Keratinocyte (primary cell): ENCODE measurements around the gene LEUTX. TPM values are rescaled to one million over a fixed set of nuclear protein-coding genes. Genes with fewer than 3 reads are reported as not detected.

Experiments
- DNase-seq: peaks from one replicate; pipeline ENCODE4 v3.0.0-alpha.2; 2011; ENCODE audit warnings: low read depth, missing footprints, low spot score
- FAIRE-seq: peaks from 2 replicates; lab custom pipeline; 2011; peaks lifted over from hg19 to GRCh38; lab: Jason Lieb, UNC
- H2AFZ ChIP-seq: 2 replicates; pipeline ENCODE4 v1.6.0; 2012; ENCODE audit warnings: low read length, control low read depth, inconsistent platforms; ENCODE audit not compliant: control insufficient read depth
- H3K27ac ChIP-seq: 2 replicates; pipeline ENCODE4 v1.5.1; 2011; ENCODE audit warnings: low read length; ENCODE audit not compliant: control insufficient read depth, insufficient read depth
- H3K27me3 ChIP-seq: 3 replicates; pipeline ENCODE4 v1.6.0; 2011; ENCODE audit warnings: low read length; ENCODE audit not compliant: control insufficient read depth, insufficient read depth; ENCODE audit errors: extremely low read depth
- H3K36me3 ChIP-seq, 2 experiments: 2 replicates in 1 of 2; 3 replicates in 1 of 2; pipeline ENCODE4 v1.5.1; 2011; ENCODE audit warnings: low read length in 2 of 2, mild to moderate bottlenecking in 1 of 2; ENCODE audit not compliant: control insufficient read depth in 2 of 2, insufficient read depth in 2 of 2; ENCODE audit errors: extremely low read depth in 1 of 2
- H3K4me1 ChIP-seq: 3 replicates; pipeline ENCODE4 v1.5.1; 2011; ENCODE audit warnings: low read length; ENCODE audit not compliant: control insufficient read depth, insufficient read depth; ENCODE audit errors: extremely low read depth
- H3K4me2 ChIP-seq: 3 replicates; pipeline ENCODE4 v1.6.0; 2011; ENCODE audit warnings: low read depth, low read length; ENCODE audit not compliant: control insufficient read depth, insufficient read depth; ENCODE audit errors: extremely low read depth
- H3K4me3 ChIP-seq, 3 experiments: fragments of 200-600 bp in 1 of 3; sonication (generic) in 1 of 3; 2 replicates in 2 of 3; 3 replicates in 1 of 3; pipeline ENCODE4 v1.5.1; 2011 to 2016; ENCODE audit warnings: low read length in 3 of 3, mild to moderate bottlenecking in 3 of 3, control low read depth in 2 of 3, inconsistent platforms in 1 of 3, low read depth in 1 of 3, mixed read lengths in 1 of 3, mixed run types in 1 of 3, moderate library complexity in 1 of 3; ENCODE audit not compliant: control insufficient read depth in 2 of 3, insufficient read depth in 2 of 3; ENCODE audit errors: extremely low read depth in 1 of 3
- H3K79me2 ChIP-seq: 2 replicates; pipeline ENCODE4 v1.6.0; 2012; ENCODE audit warnings: low read length; ENCODE audit not compliant: control insufficient read depth, insufficient read depth
- H3K9ac ChIP-seq: 3 replicates; pipeline ENCODE4 v1.6.0; 2011; ENCODE audit warnings: low read length; ENCODE audit not compliant: control insufficient read depth, insufficient read depth; ENCODE audit errors: extremely low read depth
- H3K9me1 ChIP-seq: 3 replicates; pipeline ENCODE4 v1.6.0; 2011; ENCODE audit warnings: low read length; ENCODE audit not compliant: control insufficient read depth, insufficient read depth; ENCODE audit errors: extremely low read depth
- H3K9me3 ChIP-seq: 2 replicates; pipeline ENCODE4 v1.5.1; 2012; ENCODE audit warnings: low read depth, low read length; ENCODE audit not compliant: control insufficient read depth
- H4K20me1 ChIP-seq: 3 replicates; pipeline ENCODE4 v1.6.0; 2011; ENCODE audit warnings: low read length; ENCODE audit not compliant: control insufficient read depth, insufficient read depth; ENCODE audit errors: extremely low read depth
- CTCF ChIP-seq, 3 experiments: IDR thresholded peaks in 1 of 3; conservative IDR thresholded peaks in 1 of 3; optimal IDR thresholded peaks in 1 of 3; 2 replicates in 2 of 3; 3 replicates in 1 of 3; pipeline versions ENCODE3 to v1.5.1; 2011; ENCODE audit warnings: low read length in 3 of 3, mild to moderate bottlenecking in 3 of 3, moderate library complexity in 2 of 3, control low read depth in 1 of 3, inconsistent platforms in 1 of 3; ENCODE audit not compliant: insufficient read depth in 2 of 3; ENCODE audit errors: extremely low read depth in 1 of 3
- EZH2 ChIP-seq: IDR thresholded peaks from one replicate; pipeline ENCODE4 v1.6.1; 2012; ENCODE audit warnings: inconsistent platforms, mild to moderate bottlenecking, low read length, moderate library complexity
- dilution Hi-C: fragments of 300-500 bp; cut with MboI; formaldehyde crosslinking; loops from one replicate; pipeline ENCODE4 v1.7.0; 2020; ENCODE audit warnings: low sequenced_read_pairs; ENCODE audit not compliant: extremely low pct_ligation_motif_present
- polyA plus RNA-seq, 5 experiments: library from polyadenylated mRNA; depleted of rRNA in 3 of 5; stranded (reverse) in 3 of 5; stranded (forward) in 1 of 5; unstranded in 1 of 5; fragments of >200 nt; gene quantifications; 1 replicate in 1 of 5; 2 replicates in 3 of 5; 3 replicates in 1 of 5; pipeline versions ENCODE4 v1.2.1 to v1.2.3, GENCODE V29; 2011 to 2012; ENCODE audit warnings: missing spikeins in 2 of 5, low read depth in 1 of 5, low replicate concordance in 1 of 5

The LEUTX gene
- polyA plus RNA-seq, 1 donor (not counting 4 experiments of a cell fraction or from before 2014, with no cell fraction given): not detected

DNA sequence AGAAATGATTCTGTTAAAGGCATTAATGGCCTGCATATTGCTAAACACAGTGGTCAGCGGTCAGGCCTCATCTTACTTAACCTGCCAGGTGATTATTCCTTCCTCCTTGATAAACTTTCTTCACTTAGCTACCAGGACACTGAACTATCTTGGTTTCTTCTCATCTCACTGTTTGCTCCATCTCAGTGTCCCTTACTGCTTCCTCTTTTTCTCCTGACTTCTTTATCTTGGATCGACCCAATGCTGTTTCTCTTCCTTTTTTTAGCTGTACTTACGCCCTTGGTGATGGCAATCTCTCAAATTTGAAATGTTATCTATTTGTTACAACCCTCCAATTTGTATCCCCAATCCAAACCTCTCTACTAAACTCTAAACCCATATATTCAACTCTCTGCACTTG is 33.0 kb upstream of the LEUTX start:
- Histone ChIP-seq H2AFZ (no peak overlapping the region), H3K79me2 (no peaks in the 10 kb centered on the region), H4K20me1 (no peaks in the 10 kb centered on the region), H3K9ac (no peak overlapping the region), H3K36me3 (no peaks in the 10 kb centered on the region), H3K9me3 (no peaks in the 10 kb centered on the region), H3K27me3 (no peaks in the 10 kb centered on the region), H3K9me1 (no peaks in the 10 kb centered on the region), H3K4me3 (no peak overlapping the region), H3K4me2 (no peak overlapping the region), H3K4me1 (no peaks in the 10 kb centered on the region), H3K27ac (no peak overlapping the region)
- DNase-seq (no peak), FAIRE-seq (no peak)
- TF ChIP-seq EZH2 (no peak), CTCF (optimal IDR thresholded peaks at IDR 0.05 in 1 of 3, IDR thresholded peaks at IDR 0.05 in 1 of 3, conservative IDR thresholded peaks at IDR 0.05 in 1 of 3; ENCODE audit: extremely low read depth in 1 of 3, insufficient read depth in 2 of 3, low read length in 3 of 3) (no peak)
- dilution Hi-C loops: no loop called here

DNA sequence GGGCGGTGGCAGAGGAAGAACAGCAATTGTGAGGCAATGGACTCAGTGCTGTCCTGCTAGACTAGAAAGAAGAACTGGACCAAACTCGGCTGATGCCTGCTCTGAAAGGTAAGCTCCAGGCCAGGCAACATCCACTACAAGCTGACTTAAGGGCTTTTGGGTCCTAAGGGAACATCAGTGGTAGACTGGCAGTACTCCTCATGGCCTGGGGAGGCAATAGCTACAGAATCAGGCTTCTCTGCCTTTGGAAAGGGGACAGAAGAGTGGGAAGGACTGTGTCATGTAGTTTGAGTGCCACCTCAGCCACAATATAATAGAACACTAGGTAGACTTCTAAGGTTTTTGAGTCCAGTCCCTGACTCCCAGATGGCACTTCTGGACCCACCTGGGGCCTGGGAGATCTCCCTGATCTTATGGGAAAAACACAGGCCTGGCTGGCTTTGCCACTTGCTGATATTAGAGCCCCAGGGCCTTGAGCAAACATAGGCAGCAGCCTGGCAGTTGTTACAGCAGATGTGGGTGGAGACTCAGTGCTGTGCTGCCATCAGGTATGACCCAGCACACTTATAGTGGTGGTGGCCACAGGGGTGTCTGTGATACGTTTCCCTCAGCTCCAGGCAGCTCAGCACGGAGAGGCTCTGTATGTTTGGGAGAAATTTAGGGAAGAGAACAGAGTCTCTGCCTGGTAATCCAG is 31.7 kb upstream of the LEUTX start:
- Histone ChIP-seq H3K4me3 (no peak overlapping the region), H4K20me1 (no peaks in the 10 kb centered on the region), H3K9me3 (no peaks in the 10 kb centered on the region), H3K9me1 (no peaks in the 10 kb centered on the region), H3K27ac (no peak overlapping the region), H3K36me3 (no peaks in the 10 kb centered on the region), H3K4me2 (no peak overlapping the region), H3K79me2 (no peaks in the 10 kb centered on the region), H3K27me3 (no peaks in the 10 kb centered on the region), H3K4me1 (no peaks in the 10 kb centered on the region), H2AFZ (no peak overlapping the region), H3K9ac (no peak overlapping the region)
- FAIRE-seq: no peak
- TF ChIP-seq CTCF (optimal IDR thresholded peaks at IDR 0.05 in 1 of 3, IDR thresholded peaks at IDR 0.05 in 1 of 3, conservative IDR thresholded peaks at IDR 0.05 in 1 of 3; ENCODE audit: extremely low read depth in 1 of 3, insufficient read depth in 2 of 3, low read length in 3 of 3) (no peak), EZH2 (no peak)
- no peak for DNase-seq
- dilution Hi-C loops: no loop called here
